ENCODE data around the gene IL7R.

GRCh38 chr5:35842856-35843255, 13.8 kb upstream of the IL7R start:
- TF ChIP-seq CTCF (IDR thresholded peaks at IDR 0.05) = no peak
- no peak for TF ChIP-seq POLR2A (IDR thresholded peaks at IDR 0.05)

Measured in esophagus squamous epithelium (tissue), 4 donors.